ENCODE data around the gene CINP.
"Not testable (repeated sequence)": the region's sequence is repeated elsewhere in the genome, so short reads cannot be mapped to it uniquely, and the experiment has no call there.

The CINP gene

GRCh38 chr14:102319351-102320032 lies 43.2 kb downstream of the CINP start, which contains the start of gene ZNF839:
ZNF839 (plus strand) TSS chr14:102319746; CDS start chr14:102319766, 20 bp downstream.
- DNase-seq = peak; percentile 96 to 97

GRCh38 chr14:102318781-102319276 lies 43.9 kb downstream of the CINP start:
- no peak for DNase-seq

GRCh38 chr14:102317564-102318248 lies 45.0 kb downstream of the CINP start:
- DNase-seq = peak in 1 of 2 donors; percentile 29

- peak; percentile 96 to 97 for DNase-seq
Measured at GRCh38 chr14:102316743-102317563, 45.7 kb downstream of the CINP start.

- peak in 1 of 2 donors; percentile 34 for DNase-seq
Measured at GRCh38 chr14:102316338-102316742, 46.4 kb downstream of the CINP start.

- no peak for DNase-seq
Measured at GRCh38 chr14:102315121-102315520, 47.6 kb downstream of the CINP start.

- peak; percentile 86 for DNase-seq
Measured at GRCh38 chr14:102314242-102315011, 48.3 kb downstream of the CINP start.

GRCh38 chr14:102304611-102305506 lies 57.8 kb downstream of the CINP start, which contains the start of gene MOK:
MOK (minus strand) TSS chr14:102305164; CDS start chr14:102304968, 196 bp downstream.
- peak; percentile 96 to 97 for DNase-seq

- no peak for DNase-seq
Measured at GRCh38 chr14:102303664-102304063, 59.0 kb downstream of the CINP start.

- not testable (repeated sequence) for DNase-seq
Measured at GRCh38 chr14:102298303-102299070, 64.2 kb downstream of the CINP start.

All from stimulated activated CD4-positive, alpha-beta T cell treated with anti-CD3 and anti-CD28 coated beads, Interleukin-2, amount 100 ng/mL, for 24 hours (primary cell).